Measurements from ENCODE around the gene FAM222B. TPM values are rescaled to one million over a fixed set of nuclear protein-coding genes. Genes with fewer than 3 reads are reported as not detected.
A peak's percentile ranks its signal among the peaks of the same experiment; 100 is the strongest.

FAM222B gene
- total and polyA plus RNA-seq, 9 of the 15 experiments (the other 6 are each of a cell fraction or from before 2014, with no cell fraction given) = 4.0 to 34.6 (median 7.5) TPM

- TF ChIP-seq ZBTB11 (CRISPR knock-in tag; IDR thresholded peaks at IDR 0.05) (no peak), SMAD3 (CRISPR knock-in tag; conservative IDR thresholded peaks at IDR 0.05) (peak; percentile 62; the same call in 1 of the 2 replicates), HOMEZ (CRISPR knock-in tag; IDR thresholded peaks at IDR 0.05) (no peak), RREB1 (CRISPR knock-in tag; IDR thresholded peaks at IDR 0.05) (peak; percentile 90), SIN3B (IDR thresholded peaks at IDR 0.05; ENCODE audit: low read depth) (no peak; the same call in 1 of the 2 replicates), CBX5 (IDR thresholded peaks at IDR 0.05; ENCODE audit: borderline replicate concordance, low read depth) (no peak), SMARCB1 (IDR thresholded peaks at IDR 0.05; ENCODE audit: insufficient read length, low read depth) (no peak), ZNF592 (IDR thresholded peaks at IDR 0.05) (0 out of 2 replicates have a peak, but pooled peaks have one; percentile 28)
Observed at GRCh38 chr17:28842282-28843012, at the start of gene FAM222B (continued).

All from K562 (cell line).